Measurements from ENCODE around the gene MICALL2. TPM values are rescaled to one million over a fixed set of nuclear protein-coding genes. Genes with fewer than 3 reads are reported as not detected.

Gene MICALL2
- total RNA-seq, 6 experiments from 2014 or later = 8.2 to 23.8 (median 13.6) TPM

DNA sequence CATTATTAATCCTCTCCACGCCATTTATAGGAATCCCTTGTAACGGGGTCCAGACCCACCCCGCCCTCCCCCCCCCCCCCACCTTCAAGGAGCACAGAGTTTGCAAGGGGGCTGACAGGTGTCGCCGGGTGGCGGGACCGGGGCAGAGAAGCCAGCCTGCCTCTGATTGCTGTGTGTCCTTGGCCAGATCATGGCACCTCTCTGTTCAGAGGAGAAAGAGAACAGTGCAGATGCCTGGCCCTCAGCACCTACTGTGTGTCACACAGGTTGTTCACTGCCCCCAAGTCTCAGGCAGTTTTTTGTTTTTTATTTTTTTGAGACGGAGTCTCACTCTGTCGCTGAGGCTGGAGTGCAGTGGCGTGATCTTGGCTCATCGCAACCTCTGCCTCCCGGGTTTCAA, 5.4 kb upstream of the MICALL2 start:
- no peak for DNase-seq
- TF ChIP-seq, protein P1, sequence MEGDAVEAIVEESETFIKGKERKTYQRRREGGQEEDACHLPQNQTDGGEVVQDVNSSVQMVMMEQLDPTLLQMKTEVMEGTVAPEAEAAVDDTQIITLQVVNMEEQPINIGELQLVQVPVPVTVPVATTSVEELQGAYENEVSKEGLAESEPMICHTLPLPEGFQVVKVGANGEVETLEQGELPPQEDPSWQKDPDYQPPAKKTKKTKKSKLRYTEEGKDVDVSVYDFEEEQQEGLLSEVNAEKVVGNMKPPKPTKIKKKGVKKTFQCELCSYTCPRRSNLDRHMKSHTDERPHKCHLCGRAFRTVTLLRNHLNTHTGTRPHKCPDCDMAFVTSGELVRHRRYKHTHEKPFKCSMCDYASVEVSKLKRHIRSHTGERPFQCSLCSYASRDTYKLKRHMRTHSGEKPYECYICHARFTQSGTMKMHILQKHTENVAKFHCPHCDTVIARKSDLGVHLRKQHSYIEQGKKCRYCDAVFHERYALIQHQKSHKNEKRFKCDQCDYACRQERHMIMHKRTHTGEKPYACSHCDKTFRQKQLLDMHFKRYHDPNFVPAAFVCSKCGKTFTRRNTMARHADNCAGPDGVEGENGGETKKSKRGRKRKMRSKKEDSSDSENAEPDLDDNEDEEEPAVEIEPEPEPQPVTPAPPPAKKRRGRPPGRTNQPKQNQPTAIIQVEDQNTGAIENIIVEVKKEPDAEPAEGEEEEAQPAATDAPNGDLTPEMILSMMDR (IDR thresholded peaks at IDR 0.05) = no peak
- no peak for TF ChIP-seq POLR2A (IDR thresholded peaks at IDR 0.05)
- intact Hi-C loops (cut with DNase I) = no loop called here
- H3K4me3 ChIP-seq = no peak overlapping the region
- peaks cover 0 to under 1% (median 0%) of the 10 kb centered on the region in 4 donors for H3K36me3 ChIP-seq
- ATAC-seq = no peak
- H3K4me1 ChIP-seq = peaks cover 0 to 36% (median 10%) of the 10 kb centered on the region in 4 donors
- H3K27me3 ChIP-seq = no peaks in the 10 kb centered on the region
- WGBS (ENCODE audit: insufficient coverage, low coverage, low lambda C conversion rate, missing lambda C conversion rate) = 89% methylated on average over 11 of the region's 12 CpGs
- H3K27ac ChIP-seq = no peak overlapping the region
- H3K9me3 ChIP-seq = no peaks in the 10 kb centered on the region

DNA sequence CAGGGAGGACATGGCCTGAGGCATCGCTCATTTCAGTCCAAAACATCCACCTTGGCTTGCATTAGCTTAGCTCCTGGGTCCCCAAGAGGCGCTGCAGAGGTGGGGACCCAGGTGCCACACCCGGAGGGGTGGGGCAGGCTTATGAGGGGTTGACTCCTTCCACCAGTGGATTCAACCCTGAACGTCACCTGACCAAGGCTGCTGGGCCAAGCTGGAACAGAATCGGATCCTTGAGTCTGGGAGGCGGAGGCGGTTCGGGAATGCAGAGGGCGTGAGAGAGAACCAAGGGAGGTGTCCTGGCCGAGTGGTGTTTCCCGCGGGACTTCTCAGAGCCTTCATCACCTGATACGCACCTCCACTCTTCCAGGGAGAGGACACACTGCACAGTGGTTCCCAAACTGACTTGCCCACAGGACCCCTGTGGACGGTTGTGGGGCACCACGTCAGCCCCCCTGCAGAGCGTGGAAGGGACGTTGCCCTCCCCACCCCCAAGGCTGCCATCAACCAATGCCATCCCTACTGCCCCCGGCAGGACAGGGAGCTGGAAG, 4.5 kb upstream of the MICALL2 start:
- Histone ChIP-seq H3K27ac (no peak overlapping the region), H3K36me3 (no peaks in the 10 kb centered on the region), H3K9me3 (no peaks in the 10 kb centered on the region), H3K4me1 (peaks cover 0 to 39% (median 11%) of the 10 kb centered on the region in 4 donors), H3K27me3 (no peaks in the 10 kb centered on the region), H3K4me3 (no peak overlapping the region)
- ATAC-seq (no peak), DNase-seq (no peak)
- WGBS (ENCODE audit: insufficient coverage, low coverage, low lambda C conversion rate, missing lambda C conversion rate) = 81% methylated on average over 5 of the region's 18 CpGs
- TF ChIP-seq POLR2A (IDR thresholded peaks at IDR 0.05) = no peak
- TF ChIP-seq, protein P1 (IDR thresholded peaks at IDR 0.05) = no peak
- intact Hi-C loops (cut with DNase I) = no loop called here

DNA sequence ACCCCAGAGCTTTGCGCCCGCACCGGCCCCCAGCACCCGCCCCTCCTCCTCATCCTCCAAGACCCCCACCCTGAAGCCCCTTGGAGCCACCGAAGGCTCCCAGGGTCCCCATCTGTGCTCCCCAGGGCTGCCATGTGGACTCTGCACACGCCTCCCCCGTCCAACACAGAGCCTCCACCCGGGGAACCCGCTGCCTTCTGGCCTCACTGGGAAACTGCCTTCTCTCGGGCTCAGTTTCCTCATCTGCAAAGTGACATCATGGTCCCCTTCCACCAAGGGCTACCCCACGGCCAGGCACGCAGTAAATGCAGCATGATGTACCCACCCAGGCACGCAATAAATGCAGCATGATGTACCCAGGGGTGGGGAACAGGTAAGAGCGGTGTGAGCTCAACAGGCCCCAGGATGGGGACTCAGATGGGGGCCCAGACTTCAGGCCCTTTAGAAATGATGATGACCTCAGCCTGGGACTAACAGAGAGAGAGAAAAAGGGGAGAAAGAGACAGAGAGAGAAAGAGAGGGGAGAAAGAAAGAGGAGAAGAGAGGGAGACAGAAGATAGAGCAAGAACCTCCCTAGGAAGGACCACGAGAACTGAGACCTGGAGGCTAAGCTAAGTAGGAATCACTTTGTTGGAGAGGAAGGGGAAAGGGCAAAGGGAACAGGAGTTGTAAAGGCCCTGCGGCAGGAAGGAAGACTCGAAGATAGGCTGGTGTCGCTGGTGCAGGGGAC, 2.5 kb upstream of the MICALL2 start:
- H3K27ac ChIP-seq = peak overlapping the region; percentile 82 to 97 (median 93)

DNA sequence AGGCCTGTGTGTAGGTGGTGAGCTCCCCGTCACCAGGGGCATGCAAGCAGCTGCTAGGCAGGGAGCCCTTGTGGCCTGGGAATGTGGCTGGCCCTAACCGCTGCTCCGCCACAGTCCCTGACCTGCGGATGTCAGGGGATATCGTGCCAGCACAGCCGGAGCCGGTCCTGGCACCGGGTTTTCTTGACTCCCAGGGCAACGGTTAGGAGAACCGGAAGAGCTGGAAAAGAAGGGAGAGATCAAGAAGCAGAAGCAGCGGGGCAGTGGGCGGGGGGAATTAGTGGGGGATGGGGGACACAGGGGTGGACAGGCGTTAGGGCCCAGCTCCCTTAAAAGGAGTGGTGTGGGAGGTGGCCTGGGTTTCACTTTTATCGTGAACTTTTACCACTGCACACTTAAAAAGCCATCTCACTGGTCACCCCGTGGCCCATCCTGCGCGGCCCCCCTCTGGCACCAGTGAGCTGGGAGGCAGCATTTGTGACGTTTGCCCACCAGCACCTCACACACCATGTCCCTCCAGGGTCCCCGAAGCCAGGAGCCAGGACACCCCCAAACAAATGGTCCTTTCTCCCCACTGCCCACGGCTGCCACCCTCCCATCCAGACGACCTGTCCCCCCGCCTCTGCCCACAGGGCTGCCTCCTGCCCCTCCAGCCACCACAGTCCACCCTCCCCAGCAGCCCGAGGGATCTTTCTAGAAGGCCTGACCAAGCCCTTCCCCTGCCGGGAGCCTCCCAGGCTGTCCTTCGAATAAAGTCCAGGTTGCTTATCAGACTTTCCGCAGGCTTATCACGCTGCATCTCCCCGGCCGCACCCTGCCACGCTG, 1.8 kb upstream of the MICALL2 start:
- TF ChIP-seq, protein P1 (IDR thresholded peaks at IDR 0.05) = no peak
- TF ChIP-seq POLR2A (IDR thresholded peaks at IDR 0.05) = no peak
- intact Hi-C loops (cut with DNase I) = no loop called here
- no peaks in the 10 kb centered on the region for H3K36me3 ChIP-seq

More for the DNA sequence above, 2.5 kb upstream of the MICALL2 start:
- H3K27me3 ChIP-seq = no peaks in the 10 kb centered on the region
- H3K4me1 ChIP-seq = peaks cover 0 to 43% (median 13%) of the 10 kb centered on the region in 4 donors
- H3K36me3 ChIP-seq = no peaks in the 10 kb centered on the region
- H3K4me3 ChIP-seq = no peak overlapping the region
- intact Hi-C loops (cut with DNase I) = no loop called here
- TF ChIP-seq POLR2A (IDR thresholded peaks at IDR 0.05) = no peak
- TF ChIP-seq, protein P1 (IDR thresholded peaks at IDR 0.05) = no peak
- DNase-seq = no peak
- WGBS (ENCODE audit: insufficient coverage, low coverage, low lambda C conversion rate, missing lambda C conversion rate) = 47% methylated on average over 13 of the region's 18 CpGs
- ATAC-seq = no peak
- H3K9me3 ChIP-seq = no peaks in the 10 kb centered on the region

More for the DNA sequence above, 1.8 kb upstream of the MICALL2 start:
- Histone ChIP-seq H3K9me3 (no peaks in the 10 kb centered on the region), H3K27ac (peak overlapping the region; percentile 82 to 97 (median 93)), H3K4me1 (peaks cover 0 to 35% (median 10%) of the 10 kb centered on the region in 4 donors), H3K27me3 (no peaks in the 10 kb centered on the region), H3K4me3 (peak overlapping the region; percentile 39 to 57 (median 45))
- ATAC-seq = peak; percentile 21 to 48 (median 40)
- DNase-seq = peak; percentile 70 to 88 (median 87)
- 6% methylated on average over 6 of the region's 30 CpGs for WGBS (ENCODE audit: insufficient coverage, low coverage, low lambda C conversion rate, missing lambda C conversion rate)

All from right lobe of liver (tissue), 6 donors.